Non-pigmented ciliary epithelial cell (primary cell): ENCODE measurements around the gene STARD7.
"Not testable (repeated sequence)": the region's sequence is repeated elsewhere in the genome, so short reads cannot be mapped to it uniquely, and the experiment has no call there.

Source experiments
- DNase-seq: peaks from one replicate; pipeline ENCODE4 v3.0.0-alpha.2; 2010; ENCODE audit warnings: low read depth

The STARD7 gene

GRCh38 chr2:96233880-96234316 is 25.3 kb upstream of the STARD7 start:
- DNase-seq, result no peak

GRCh38 chr2:96233436-96233835 is 24.8 kb upstream of the STARD7 start:
- no peak for DNase-seq

- DNase-seq, result no peak
These were observed 22.7 kb upstream of the STARD7 start for GRCh38 chr2:96231316-96231715.

- no peak for DNase-seq
These were observed 16.4 kb upstream of the STARD7 start for GRCh38 chr2:96225016-96225533.

GRCh38 chr2:96221106-96221505 is 12.5 kb upstream of the STARD7 start:
- not testable (repeated sequence) for DNase-seq

- DNase-seq, result not testable (repeated sequence)
These were observed 11.3 kb upstream of the STARD7 start for GRCh38 chr2:96219959-96220358.

GRCh38 chr2:96218508-96219131 is 10.0 kb upstream of the STARD7 start:
- no peak for DNase-seq

- no peak for DNase-seq
These were observed 5.9 kb upstream of the STARD7 start for GRCh38 chr2:96214554-96214953.

- DNase-seq, result no peak
These were observed 4.8 kb upstream of the STARD7 start for GRCh38 chr2:96213379-96213778.

GRCh38 chr2:96212339-96212738 is 3.7 kb upstream of the STARD7 start:
- no peak for DNase-seq

- no peak for DNase-seq
These were observed 1.1 kb upstream of the STARD7 start for GRCh38 chr2:96209729-96210085.

- DNase-seq, result no peak
These were observed 543 bp upstream of the STARD7 start for GRCh38 chr2:96209011-96209728.

GRCh38 chr2:96207774-96208142 is 869 bp downstream of the STARD7 start:
- no peak for DNase-seq

- DNase-seq, result no peak
These were observed 1.4 kb downstream of the STARD7 start for GRCh38 chr2:96207073-96207773.

- no peak for DNase-seq
These were observed 2.7 kb downstream of the STARD7 start for GRCh38 chr2:96205888-96206287.

- DNase-seq, result no peak
These were observed 3.6 kb downstream of the STARD7 start for GRCh38 chr2:96204836-96205624.

- DNase-seq, result no peak
These were observed 5.2 kb downstream of the STARD7 start for GRCh38 chr2:96203130-96204028.

GRCh38 chr2:96202152-96202854 is 6.3 kb downstream of the STARD7 start:
- DNase-seq, result no peak

- no peak for DNase-seq
These were observed 7.3 kb downstream of the STARD7 start for GRCh38 chr2:96201338-96201737.

GRCh38 chr2:96198921-96199320 is 9.7 kb downstream of the STARD7 start:
- no peak for DNase-seq
